Endothelial cell of umbilical vein (primary cell): ENCODE data around the gene NAP1L4. TPM values are rescaled to one million over a fixed set of nuclear protein-coding genes. Genes with fewer than 3 reads are reported as not detected.

Experiments used
- BruUV-seq: library from RNA; stranded (reverse); fragments of 400-500 nt; replicated peaks from 2 replicates; lab custom pipeline; 2021; lab: Mats Ljungman, UMichigan
- CTCF ChIA-PET: fragments of 300-600, 350-600 bp; sonication (Branson Sonifier 250); formaldehyde crosslinking; loops from one replicate; lab custom pipeline; 2021; ENCODE audit warnings: antibody characterized with exemption, inconsistent platforms; lab: Charles Lee
- POLR2A ChIA-PET: fragments of 300-600, 350-600 bp; sonication (Branson Sonifier 250); formaldehyde crosslinking; loops from one replicate; lab custom pipeline; 2021; ENCODE audit warnings: antibody characterized with exemption, inconsistent platforms; lab: Charles Lee
- DNase-seq: peaks from one replicate; pipeline ENCODE4 v3.0.0-alpha.2; 2011; ENCODE audit warnings: low read depth, low spot score
- FAIRE-seq: peaks from 2 replicates; lab custom pipeline; 2011; peaks lifted over from hg19 to GRCh38; lab: Jason Lieb, UNC
- H2AFZ ChIP-seq: 2 replicates; pipeline ENCODE4 v1.6.0; 2012; ENCODE audit warnings: low read depth, low read length, control low read depth, inconsistent platforms
- H3K27ac ChIP-seq: 2 replicates; pipeline ENCODE4 v1.5.1; 2011; ENCODE audit warnings: low read depth, mild to moderate bottlenecking, control low read depth, low read length, moderate library complexity; ENCODE audit not compliant: insufficient read depth
- H3K27me3 ChIP-seq, 2 experiments: 2 replicates each; pipeline versions ENCODE4 v1.6.0 to v1.6.1; 2011; ENCODE audit warnings: low read length in 2 of 2, mixed read lengths in 1 of 2; ENCODE audit not compliant: control insufficient read depth in 2 of 2, insufficient read depth in 2 of 2
- H3K36me3 ChIP-seq, 2 experiments: 2 replicates in 1 of 2; 3 replicates in 1 of 2; pipeline ENCODE4 v1.5.1; 2011; ENCODE audit warnings: low read length in 2 of 2, mild to moderate bottlenecking in 1 of 2, moderate library complexity in 1 of 2; ENCODE audit not compliant: control insufficient read depth in 2 of 2, insufficient read depth in 2 of 2; ENCODE audit errors: extremely low read depth in 1 of 2
- H3K4me1 ChIP-seq: 3 replicates; pipeline ENCODE4 v1.5.1; 2011; ENCODE audit warnings: mild to moderate bottlenecking, low read length; ENCODE audit not compliant: control insufficient read depth, insufficient read depth; ENCODE audit errors: extremely low read depth
- H3K4me2 ChIP-seq: 2 replicates; pipeline ENCODE4 v1.6.1; 2011; ENCODE audit warnings: low read length, control low read depth, mixed read lengths; ENCODE audit not compliant: insufficient read depth
- H3K4me3 ChIP-seq, 3 experiments: fragments of 200-600 bp in 1 of 3; sonication (generic), shearing (Covaris generic) in 1 of 3; replicated peaks in 1 of 3; 2 replicates each; pipeline ENCODE4 v1.5.1; 2011 to 2016; ENCODE audit warnings: control low read depth in 3 of 3, low read length in 3 of 3, mild to moderate bottlenecking in 2 of 3, inconsistent platforms in 1 of 3, low read depth in 1 of 3, moderate library complexity in 1 of 3; ENCODE audit not compliant: insufficient read depth in 1 of 3
- H3K79me2 ChIP-seq: 2 replicates; pipeline ENCODE4 v1.6.0; 2012; ENCODE audit warnings: low read length, inconsistent platforms; ENCODE audit not compliant: control insufficient read depth, insufficient read depth
- H3K9ac ChIP-seq: replicated peaks from 2 replicates; pipeline ENCODE3; 2011; ENCODE audit warnings: low read length, control low read depth; ENCODE audit not compliant: insufficient read depth; ENCODE audit errors: extremely low read depth
- H3K9me1 ChIP-seq: replicated peaks from 3 replicates; pipeline ENCODE4 v1.6.0; 2011; ENCODE audit warnings: mild to moderate bottlenecking, low read length; ENCODE audit not compliant: control insufficient read depth, insufficient read depth; ENCODE audit errors: extremely low read depth
- H3K9me3 ChIP-seq: replicated peaks from 2 replicates; pipeline ENCODE4 v1.5.1; 2012; ENCODE audit warnings: low read length, inconsistent platforms; ENCODE audit not compliant: control insufficient read depth, insufficient read depth
- H4K20me1 ChIP-seq: replicated peaks from 2 replicates; pipeline ENCODE3; 2011; ENCODE audit warnings: mild to moderate bottlenecking, low read length; ENCODE audit not compliant: control insufficient read depth, insufficient read depth; ENCODE audit errors: extremely low read depth
- EZH2 ChIP-seq: IDR thresholded peaks from 2 replicates; pipeline ENCODE4 v1.6.1; 2012; ENCODE audit warnings: borderline replicate concordance, low read depth, mild to moderate bottlenecking, moderate library complexity, low read length, inconsistent platforms; ENCODE audit not compliant: severe bottlenecking
- FOS ChIP-seq: IDR thresholded peaks from 2 replicates; pipeline ENCODE4 v1.6.1; 2011; ENCODE audit warnings: mild to moderate bottlenecking, low read length, moderate library complexity, borderline replicate concordance; ENCODE audit not compliant: insufficient read depth
- GATA2 ChIP-seq: IDR thresholded peaks from 2 replicates; pipeline ENCODE4 v1.7.0; 2011; ENCODE audit warnings: low read depth, mild to moderate bottlenecking, moderate library complexity, mixed read lengths, low read length; ENCODE audit not compliant: insufficient read length, insufficient read depth
- JUN ChIP-seq: IDR thresholded peaks from 2 replicates; pipeline ENCODE4 v1.6.1; 2011; ENCODE audit warnings: borderline replicate concordance, low read depth; ENCODE audit not compliant: insufficient read length, insufficient read depth
- POLR2AphosphoS5 ChIP-seq: IDR thresholded peaks from 2 replicates; pipeline ENCODE4 v1.6.1; 2012; ENCODE audit warnings: low read depth, mild to moderate bottlenecking, control low read depth, low read length, moderate library complexity; ENCODE audit not compliant: insufficient read depth
- dilution Hi-C: fragments of 300-500 bp; cut with MboI; formaldehyde crosslinking; loops from one replicate; pipeline ENCODE4 v1.15.0; 2019; ENCODE audit warnings: low sequenced_read_pairs; ENCODE audit not compliant: extremely low pct_ligation_motif_present
- intact Hi-C: fragments of 100-400 bp; cut with micrococcal nuclease; formaldehyde crosslinking; loops from one replicate; pipeline ENCODE4 v1.10.0; 2022
- polyA plus RNA-seq, 4 experiments: library from polyadenylated mRNA; depleted of rRNA in 3 of 4; stranded (reverse) in 3 of 4; unstranded in 1 of 4; fragments of >200 nt; gene quantifications; 2 replicates each; pipeline versions ENCODE4 v1.2.1 to v1.2.3, GENCODE V29; 2011 to 2012; ENCODE audit warnings: missing spikeins in 1 of 4
- total RNA-seq: library from RNA; stranded (reverse); gene quantifications from 2 replicates; pipeline ENCODE4 v1.2.3, GENCODE V29; 2021
- TF ChIP-seq, protein P1 (sequence below): IDR thresholded peaks from 2 replicates; pipeline ENCODE4 v1.6.1; 2011; ENCODE audit not compliant: insufficient read depth, insufficient read length
- TF ChIP-seq, protein P2 (sequence below), 2 donors: IDR thresholded peaks; 1 replicate in 1 of 2; 2 replicates in 1 of 2; pipeline ENCODE4 v1.5.1; 2011; ENCODE audit warnings: low read length in 2 of 2, mild to moderate bottlenecking in 2 of 2, moderate library complexity in 2 of 2, control low read depth in 1 of 2, inconsistent platforms in 1 of 2, low read depth in 1 of 2; ENCODE audit not compliant: insufficient read depth in 1 of 2; ENCODE audit errors: extremely low read depth in 1 of 2

Gene NAP1L4
- total and polyA plus RNA-seq, 2 donors (not counting 3 experiments of a cell fraction or from before 2014, with no cell fraction given): 100.0 to 177 TPM

DNA sequence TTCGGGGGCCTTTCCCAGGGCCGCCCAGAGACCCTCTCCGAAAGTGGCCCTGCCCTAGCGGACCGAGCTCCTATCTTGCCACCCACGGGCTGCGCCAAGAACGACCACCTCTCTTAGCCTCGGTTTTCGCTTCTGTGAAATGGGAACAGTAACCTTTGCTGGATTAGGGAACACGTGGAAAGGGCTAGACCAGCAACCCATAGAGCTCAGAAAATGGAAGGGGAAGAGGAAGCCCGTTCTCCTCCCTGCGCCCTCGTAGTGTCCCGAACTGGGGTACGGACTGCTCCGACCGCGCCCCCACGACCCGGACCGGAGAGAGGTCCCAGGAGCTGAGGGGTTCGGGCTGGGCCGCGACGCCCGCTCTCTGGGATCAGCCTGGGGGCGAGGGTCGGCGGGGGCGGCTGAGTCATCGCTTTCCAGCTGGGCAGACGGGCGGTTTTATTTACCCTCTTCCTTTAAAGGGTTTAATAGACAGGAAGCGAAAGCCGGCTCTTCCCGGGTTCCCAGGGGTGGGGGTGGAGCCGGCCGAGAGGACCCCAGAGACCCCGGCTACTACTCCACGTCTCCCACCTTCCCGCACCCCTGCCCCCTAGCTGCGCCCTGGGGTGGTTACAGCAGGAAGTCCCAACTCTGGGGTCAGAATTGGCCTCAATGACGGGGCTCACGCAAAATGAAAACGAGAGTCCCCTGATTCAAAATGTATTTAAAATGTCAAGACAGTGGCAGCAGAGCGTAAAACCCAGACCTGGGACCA lies 62.0 kb downstream of the NAP1L4 start:
- H3K9me3 ChIP-seq: no peaks in the 10 kb centered on the region
- dilution Hi-C loops (no loop called here), intact Hi-C loops (loop anchor here (1.0 to 10.0 kb wide), 9 partner anchors 32 to 715 kb away; partner anchors contain the start of genes ART1, ART5, MRGPRG and NAP1L4)
- BruUV-seq: TSS peak; percentile 84
- no peaks in the 10 kb centered on the region for H3K36me3 ChIP-seq
- peaks cover 26% of the 10 kb centered on the region for H3K4me1 ChIP-seq
- DNase-seq (peak; percentile 59), FAIRE-seq (peak; percentile 80)
- H3K4me2 ChIP-seq: peak overlapping the region; percentile 79
- ChIA-PET CTCF (interaction anchor here (0.6 to 3.1 kb wide), 24 partner anchors 10 to 479 kb away, joined by 3 to 46 read pairs (median 4); partner anchors contain the start of genes NAP1L4 and ZNF195), POLR2A (interaction anchor here (0.6 to 2.1 kb wide), 13 partner anchors 12 to 397 kb away, joined by 3 to 13 read pairs (median 5); partner anchors contain the start of genes CDKN1C and NAP1L4)
- no peaks in the 10 kb centered on the region for H3K9me1 ChIP-seq
- no peaks in the 10 kb centered on the region for H4K20me1 ChIP-seq
- peak overlapping the region; percentile 79 for H2AFZ ChIP-seq
- no peaks in the 10 kb centered on the region for H3K27me3 ChIP-seq
- H3K27ac ChIP-seq: peak overlapping the region; percentile 78
- H3K9ac ChIP-seq: peak overlapping the region; percentile 68
- H3K4me3 ChIP-seq: peak overlapping the region; percentile 21 to 50 (median 37)
- TF ChIP-seq, protein P1, sequence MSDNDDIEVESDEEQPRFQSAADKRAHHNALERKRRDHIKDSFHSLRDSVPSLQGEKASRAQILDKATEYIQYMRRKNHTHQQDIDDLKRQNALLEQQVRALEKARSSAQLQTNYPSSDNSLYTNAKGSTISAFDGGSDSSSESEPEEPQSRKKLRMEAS: peak; percentile 8
- TF ChIP-seq FOS (peak; percentile 70), EZH2 (no peak), JUN (no peak), GATA2 (no peak), POLR2AphosphoS5 (peak; percentile 20)
- TF ChIP-seq, protein P2, sequence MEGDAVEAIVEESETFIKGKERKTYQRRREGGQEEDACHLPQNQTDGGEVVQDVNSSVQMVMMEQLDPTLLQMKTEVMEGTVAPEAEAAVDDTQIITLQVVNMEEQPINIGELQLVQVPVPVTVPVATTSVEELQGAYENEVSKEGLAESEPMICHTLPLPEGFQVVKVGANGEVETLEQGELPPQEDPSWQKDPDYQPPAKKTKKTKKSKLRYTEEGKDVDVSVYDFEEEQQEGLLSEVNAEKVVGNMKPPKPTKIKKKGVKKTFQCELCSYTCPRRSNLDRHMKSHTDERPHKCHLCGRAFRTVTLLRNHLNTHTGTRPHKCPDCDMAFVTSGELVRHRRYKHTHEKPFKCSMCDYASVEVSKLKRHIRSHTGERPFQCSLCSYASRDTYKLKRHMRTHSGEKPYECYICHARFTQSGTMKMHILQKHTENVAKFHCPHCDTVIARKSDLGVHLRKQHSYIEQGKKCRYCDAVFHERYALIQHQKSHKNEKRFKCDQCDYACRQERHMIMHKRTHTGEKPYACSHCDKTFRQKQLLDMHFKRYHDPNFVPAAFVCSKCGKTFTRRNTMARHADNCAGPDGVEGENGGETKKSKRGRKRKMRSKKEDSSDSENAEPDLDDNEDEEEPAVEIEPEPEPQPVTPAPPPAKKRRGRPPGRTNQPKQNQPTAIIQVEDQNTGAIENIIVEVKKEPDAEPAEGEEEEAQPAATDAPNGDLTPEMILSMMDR (IDR thresholded peaks at IDR 0.05; ENCODE audit: extremely low read depth in 1 of 2, insufficient read depth in 1 of 2, low read depth in 1 of 2, low read length in 2 of 2): peak in 1 of 2 donors; percentile 41
- peaks cover 28% of the 10 kb centered on the region for H3K79me2 ChIP-seq
